Adrenal gland (tissue), 12 donors: Measurements from ENCODE around the gene CNGB1. TPM values are rescaled to one million over a fixed set of nuclear protein-coding genes. Genes with fewer than 3 reads are reported as not detected.

Experiments used
- DNase-seq, 7 donors: peaks; one replicate each; pipeline ENCODE4 v3.0.0-alpha.2; 2019 to 2020
- H3K27ac ChIP-seq, 5 donors: fragments of 200-600 bp; sonication (generic) in 4 of 5; 1 replicate in 3 of 5; 2 replicates in 2 of 5; pipeline versions ENCODE4 v1.5.1 to v1.8.0; 2016 to 2020; ENCODE audit warnings: mild to moderate bottlenecking in 1 of 5
- H3K27me3 ChIP-seq: fragments of 200-600 bp; 2 replicates; pipeline ENCODE4 v1.8.0; 2021
- H3K36me3 ChIP-seq, 2 donors: fragments of 200-600 bp; replicated peaks in 1 of 2; 1 replicate in 1 of 2; 2 replicates in 1 of 2; pipeline versions ENCODE4 v1.5.1 to v1.8.0; 2018 to 2022
- H3K4me1 ChIP-seq, 2 donors: fragments of 200-600 bp; replicated peaks in 1 of 2; 1 replicate in 1 of 2; 2 replicates in 1 of 2; pipeline versions ENCODE4 v1.5.1 to v1.8.0; 2018 to 2021
- H3K4me3 ChIP-seq, 4 donors: fragments of 200-600 bp; sonication (generic) in 3 of 4; one replicate each; pipeline ENCODE4 v1.5.1; 2016 to 2018
- H3K9me3 ChIP-seq, 3 donors: fragments of 200-600 bp; sonication (generic) in 1 of 3; replicated peaks in 1 of 3; 1 replicate in 2 of 3; 2 replicates in 1 of 3; pipeline versions ENCODE4 v1.5.1 to v1.8.0; 2016 to 2021
- CTCF ChIP-seq, 6 experiments: fragments of 450-650 bp in 4 of 6; fragments of 200-600 bp in 2 of 6; sonication (generic) in 1 of 6; IDR thresholded peaks; 1 replicate in 5 of 6; 2 replicates in 1 of 6; pipeline versions ENCODE4 v1.5.1 to v1.8.0; 2016 to 2021; ENCODE audit warnings: antibody characterized with exemption in 6 of 6, mild to moderate bottlenecking in 2 of 6, moderate library complexity in 1 of 6
- POLR2A ChIP-seq, 2 donors: fragments of 450-650 bp; IDR thresholded peaks; one replicate each; pipeline ENCODE4 v1.6.1; 2017; ENCODE audit warnings: antibody characterized with exemption in 2 of 2, mild to moderate bottlenecking in 2 of 2, moderate library complexity in 1 of 2
- WGBS, 4 donors: extraction: QIAGEN DNeasy Blood & Tissue Kit in 2 of 4; methylation state at CpG; one replicate each; pipeline versions ENCODE4 v1.1.5 to v1.1.7; 2013 to 2017; 5-methylcytosine and 5-hydroxymethylcytosine counted together
- intact Hi-C, 2 donors: fragments of 100-400 bp; cut with DNase I; formaldehyde crosslinking; loops; one replicate each; pipeline versions ENCODE4 v1.14.1 to v1.15.0; 2022 to 2023
- polyA plus RNA-seq, 3 donors: library from polyadenylated mRNA; stranded (reverse); fragments of 200-250 nt in 2 of 3; fragments of 350-450 nt in 1 of 3; fragmentation: Illumina TruSeq in 1 of 3; extraction: RNeasy Lipid Tissue Mini Kit (QIAGEN cat#74804) in 1 of 3; gene quantifications; one replicate each; pipeline ENCODE4 v1.2.3, GENCODE V29; 2013 to 2014
- total RNA-seq, 9 donors: library from RNA; depleted of rRNA in 4 of 9; stranded (reverse); fragments of >200 nt in 4 of 9; fragments of 120-200 nt in 1 of 9; fragmentation: NEBNext Ultra II Directional in 1 of 9; extraction: Animal tissue kit (Norgen Biotek cat#: 25700) in 1 of 9; gene quantifications; one replicate each; pipeline versions ENCODE4 v1.1.0 to v1.2.4, GENCODE V29; 2013 to 2023
- donor health status: healthy with polysubstance abuse.
- donor health status: Bipolar disorder and iron deficiency.
- donor health status: DM: yes; HTN: yes; CAD: no.
- donor health status: DM: no; HTN: no; CAD: no.
- donor health status: DM: no; HTN: no; CAD: no.
- donor health status: DM: yes; HTN: yes; CAD: no.

The CNGB1 gene
- total and polyA plus RNA-seq, 12 donors = 0.67 to 2.4 (median 1.5) TPM; not detected in 5

GRCh38 chr16:57925310-57925709 lies 45.6 kb downstream of the CNGB1 start:
- H3K27me3 ChIP-seq = no peaks in the 10 kb centered on the region
- 51 to 67% (median 56%) methylated on average over 3 of the region's 3 CpGs for WGBS, 4 donors
- no peak for TF ChIP-seq CTCF (IDR thresholded peaks at IDR 0.05)
- no peak for TF ChIP-seq POLR2A (IDR thresholded peaks at IDR 0.05)
- intact Hi-C loops = no loop called here
- H3K36me3 ChIP-seq = no peaks in the 10 kb centered on the region
- no peak overlapping the region for H3K4me3 ChIP-seq
- H3K9me3 ChIP-seq = no peaks in the 10 kb centered on the region
- H3K27ac ChIP-seq = no peak overlapping the region
- peak in 1 of 7 donors; percentile 35 for DNase-seq
- H3K4me1 ChIP-seq = no peaks in the 10 kb centered on the region

GRCh38 chr16:57924514-57924913 lies 46.4 kb downstream of the CNGB1 start:
- intact Hi-C loops = no loop called here

GRCh38 chr16:57923841-57924240 lies 47.1 kb downstream of the CNGB1 start:
- Histone ChIP-seq H3K36me3 (no peaks in the 10 kb centered on the region), H3K27me3 (no peaks in the 10 kb centered on the region), H3K27ac (no peak overlapping the region), H3K4me3 (no peak overlapping the region), H3K4me1 (no peaks in the 10 kb centered on the region), H3K9me3 (no peaks in the 10 kb centered on the region)
- TF ChIP-seq CTCF (IDR thresholded peaks at IDR 0.05) (no peak), POLR2A (IDR thresholded peaks at IDR 0.05) (no peak)
- DNase-seq = no peak
- WGBS, 4 donors = 90% methylated on average over 2 of the region's 2 CpGs
- intact Hi-C loops = no loop called here

More at GRCh38 chr16:57924514-57924913, 46.4 kb downstream of the CNGB1 start:
- Histone ChIP-seq H3K36me3 (no peaks in the 10 kb centered on the region), H3K4me1 (no peaks in the 10 kb centered on the region), H3K27ac (no peak overlapping the region), H3K27me3 (no peaks in the 10 kb centered on the region), H3K9me3 (no peaks in the 10 kb centered on the region), H3K4me3 (no peak overlapping the region)
- 87 to 91% (median 88%) methylated on average over 6 of the region's 6 CpGs for WGBS, 4 donors
- no peak for DNase-seq
- TF ChIP-seq POLR2A (IDR thresholded peaks at IDR 0.05) = no peak
- TF ChIP-seq CTCF (IDR thresholded peaks at IDR 0.05) = no peak

DNA sequence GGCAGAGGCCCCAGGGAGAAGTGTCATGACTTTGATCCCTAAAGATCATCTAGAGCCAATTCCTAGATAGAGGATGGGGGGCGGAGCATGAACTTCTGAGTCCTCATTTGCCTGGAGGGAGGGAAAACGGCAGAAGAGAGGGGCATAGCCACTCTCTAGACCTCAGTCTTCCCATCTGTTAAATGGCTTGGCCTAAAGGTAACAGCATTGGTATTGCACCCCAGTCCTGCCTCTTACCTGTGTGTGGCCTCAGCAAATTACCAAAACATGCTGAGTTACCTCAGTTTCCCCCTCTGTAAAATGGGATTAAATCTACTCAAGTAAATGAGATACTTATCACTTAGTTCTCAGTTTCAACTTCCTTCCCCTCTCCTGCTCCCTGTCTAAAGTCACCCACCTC lies 47.5 kb downstream of the CNGB1 start:
- no peaks in the 10 kb centered on the region for H3K9me3 ChIP-seq
- H3K27me3 ChIP-seq = no peaks in the 10 kb centered on the region
- no peaks in the 10 kb centered on the region for H3K4me1 ChIP-seq
- no peak for DNase-seq
- H3K36me3 ChIP-seq = no peaks in the 10 kb centered on the region
- H3K27ac ChIP-seq = no peak overlapping the region
- H3K4me3 ChIP-seq = no peak overlapping the region
- intact Hi-C loops = no loop called here
- WGBS, 4 donors = 67 to 82% (median 79%) methylated on average over 2 of the region's 2 CpGs
- no peak for TF ChIP-seq POLR2A (IDR thresholded peaks at IDR 0.05)

DNA sequence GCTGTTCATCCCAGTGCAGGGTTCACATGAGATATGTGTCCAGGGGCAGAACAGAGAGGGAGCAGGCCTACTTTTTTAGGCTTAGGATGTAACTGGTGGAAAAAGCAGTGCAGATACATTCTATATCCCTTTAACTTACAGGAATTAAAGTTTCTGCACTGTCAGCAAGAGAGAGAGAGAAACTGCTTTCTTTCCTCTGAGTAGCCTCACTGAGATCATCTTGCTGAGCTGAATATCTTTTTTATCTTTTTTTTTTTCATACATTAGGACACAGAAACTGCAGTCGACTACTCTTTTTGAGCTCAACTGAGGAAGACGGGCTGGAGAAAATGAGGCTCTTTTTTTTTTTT lies 50.1 kb downstream of the CNGB1 start:
- Histone ChIP-seq H3K27me3 (no peaks in the 10 kb centered on the region), H3K4me1 (no peaks in the 10 kb centered on the region), H3K27ac (no peak overlapping the region), H3K4me3 (no peak overlapping the region), H3K36me3 (no peaks in the 10 kb centered on the region), H3K9me3 (no peaks in the 10 kb centered on the region)
- no peak for TF ChIP-seq CTCF (IDR thresholded peaks at IDR 0.05)
- no peak for TF ChIP-seq POLR2A (IDR thresholded peaks at IDR 0.05)
- WGBS, 4 donors = 69 to 91% (median 74%) methylated on average over 2 of the region's 2 CpGs
- intact Hi-C loops = no loop called here
- no peak for DNase-seq
